Left ventricle myocardium inferior (tissue), 1 donor: Measurements from ENCODE around the gene PLAU. TPM values are rescaled to one million over a fixed set of nuclear protein-coding genes. Genes with fewer than 3 reads are reported as not detected.
A peak's percentile ranks its signal among the peaks of the same experiment; 100 is the strongest.

Source experiments
- DNase-seq: peaks from one replicate; pipeline ENCODE4 v3.0.0-alpha.2; 2020
- H3K27ac ChIP-seq: fragments of 200-600 bp; replicated peaks from 2 replicates; pipeline ENCODE4 v1.8.0; 2021
- H3K27me3 ChIP-seq: fragments of 200-600 bp; 2 replicates; pipeline ENCODE4 v1.8.0; 2021; ENCODE audit warnings: low read depth
- H3K36me3 ChIP-seq: fragments of 200-600 bp; 2 replicates; pipeline ENCODE4 v1.8.0; 2021
- H3K4me1 ChIP-seq: fragments of 200-600 bp; 2 replicates; pipeline ENCODE4 v1.8.0; 2021
- H3K4me3 ChIP-seq: fragments of 200-600 bp; 2 replicates; pipeline ENCODE4 v1.8.0; 2021; ENCODE audit warnings: mild to moderate bottlenecking, moderate library complexity
- H3K9me3 ChIP-seq: fragments of 200-600 bp; replicated peaks from 2 replicates; pipeline ENCODE4 v1.8.0; 2021
- intact Hi-C: fragments of 100-400 bp; cut with micrococcal nuclease; formaldehyde crosslinking; loops from one replicate; pipeline ENCODE4 v1.11.0; 2022
- long read RNA-seq: library from polyadenylated mRNA; unstranded; transcript quantifications from one replicate; pipeline ENCODE4 v2.0.0, GENCODE V29; 2021
- total RNA-seq: library from RNA; stranded (reverse); fragmentation: NEBNext Ultra II Directional; extraction: Animal tissue kit (Norgen Biotek cat#: 25700); gene quantifications from one replicate; pipeline ENCODE4 v1.2.1, GENCODE V29; 2021
- TF ChIP-seq, protein P1 (sequence below): fragments of 200-600 bp; IDR thresholded peaks from 2 replicates; pipeline ENCODE4 v1.8.0; 2021; ENCODE audit warnings: antibody characterized with exemption, mild to moderate bottlenecking, borderline replicate concordance
- donor health status: DM: no; HTN: yes; CAD: no; lungs with severe emphysema.

PLAU gene
- 4.9 TPM for total RNA-seq
- long read RNA-seq, transcript PLAU-201 (11 exons, 2,321 nt): major isoform, 9 of 14 reads
- long read RNA-seq, partial matches to known transcripts: 1 of 14 reads
- long read RNA-seq, other reads (novel, unspliced or antisense): 4 of 14 reads

- Histone ChIP-seq H3K36me3 (peaks cover 5% of the 10 kb centered on the region), H3K4me3 (peak within 1 kb of the TSS; percentile 89), H3K9me3 (no peaks in the 10 kb centered on the region), H3K4me1 (peaks cover 100% of the 10 kb centered on the region), H3K27ac (peak within 1 kb of the TSS; percentile 92), H3K27me3 (peaks cover 27% of the 10 kb centered on the region)
- intact Hi-C loops: no loop called here
- TF ChIP-seq, protein P1, sequence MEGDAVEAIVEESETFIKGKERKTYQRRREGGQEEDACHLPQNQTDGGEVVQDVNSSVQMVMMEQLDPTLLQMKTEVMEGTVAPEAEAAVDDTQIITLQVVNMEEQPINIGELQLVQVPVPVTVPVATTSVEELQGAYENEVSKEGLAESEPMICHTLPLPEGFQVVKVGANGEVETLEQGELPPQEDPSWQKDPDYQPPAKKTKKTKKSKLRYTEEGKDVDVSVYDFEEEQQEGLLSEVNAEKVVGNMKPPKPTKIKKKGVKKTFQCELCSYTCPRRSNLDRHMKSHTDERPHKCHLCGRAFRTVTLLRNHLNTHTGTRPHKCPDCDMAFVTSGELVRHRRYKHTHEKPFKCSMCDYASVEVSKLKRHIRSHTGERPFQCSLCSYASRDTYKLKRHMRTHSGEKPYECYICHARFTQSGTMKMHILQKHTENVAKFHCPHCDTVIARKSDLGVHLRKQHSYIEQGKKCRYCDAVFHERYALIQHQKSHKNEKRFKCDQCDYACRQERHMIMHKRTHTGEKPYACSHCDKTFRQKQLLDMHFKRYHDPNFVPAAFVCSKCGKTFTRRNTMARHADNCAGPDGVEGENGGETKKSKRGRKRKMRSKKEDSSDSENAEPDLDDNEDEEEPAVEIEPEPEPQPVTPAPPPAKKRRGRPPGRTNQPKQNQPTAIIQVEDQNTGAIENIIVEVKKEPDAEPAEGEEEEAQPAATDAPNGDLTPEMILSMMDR: no peak
- peak; percentile 60 for DNase-seq
These were observed at the start of gene PLAU for GRCh38 chr10:73910764-73911552. TSS of gene PLAU (plus strand) at chr10:73911132. CDS start at chr10:73911556, 424 bp downstream.

- intact Hi-C loops: no loop called here
- TF ChIP-seq, protein P1: no peak
- Histone ChIP-seq H3K4me3 (no peak overlapping the region), H3K27ac (no peak overlapping the region), H3K4me1 (peaks cover 23% of the 10 kb centered on the region), H3K9me3 (no peaks in the 10 kb centered on the region), H3K27me3 (peaks cover 27% of the 10 kb centered on the region), H3K36me3 (peaks cover 35% of the 10 kb centered on the region)
- no peak for DNase-seq
These were observed 48.9 kb upstream of the PLAU start for GRCh38 chr10:73862011-73862410.

DNA sequence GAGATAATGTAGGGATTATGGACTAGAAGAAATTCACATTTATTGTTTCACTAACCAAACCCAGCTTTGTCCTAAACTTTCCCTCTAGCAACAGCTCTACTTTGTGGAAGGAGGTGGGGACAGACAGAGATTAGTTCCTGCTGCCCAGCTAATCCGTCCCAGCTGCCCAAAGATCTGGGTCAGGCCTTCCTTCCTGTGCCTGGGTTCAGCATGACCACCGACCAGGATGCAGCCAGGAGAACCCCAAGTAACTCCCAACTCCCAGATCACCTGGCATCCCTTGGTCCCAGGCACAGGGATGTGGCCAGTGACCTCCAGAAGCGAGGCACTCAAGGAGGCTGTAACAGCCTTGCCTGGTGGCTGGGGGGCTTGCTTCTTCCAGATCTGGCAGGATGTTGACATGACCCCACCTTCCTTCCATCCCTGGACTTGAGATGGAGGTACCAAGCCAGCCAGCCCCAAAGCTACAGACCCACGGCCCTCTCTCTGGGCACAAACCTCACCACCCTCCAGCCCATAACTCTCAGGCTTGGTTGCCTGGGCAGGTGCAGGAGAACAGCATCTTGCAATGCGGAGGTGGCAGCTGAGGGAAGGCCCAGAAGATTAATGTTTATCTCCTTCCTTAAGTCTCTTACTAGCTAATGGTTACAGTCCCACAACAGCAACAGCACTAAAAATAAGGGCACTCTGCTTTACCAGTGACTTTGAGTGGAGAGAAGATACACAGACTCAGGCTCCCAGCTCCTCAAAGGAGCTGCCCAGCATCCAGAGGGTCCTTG lies 47.7 kb upstream of the PLAU start:
- intact Hi-C loops: no loop called here
- H3K27ac ChIP-seq: no peak overlapping the region
- DNase-seq: no peak
- no peak overlapping the region for H3K4me3 ChIP-seq
- H3K36me3 ChIP-seq: peaks cover 33% of the 10 kb centered on the region
- peaks cover 35% of the 10 kb centered on the region for H3K4me1 ChIP-seq
- peaks cover 27% of the 10 kb centered on the region for H3K27me3 ChIP-seq
- TF ChIP-seq, protein P1: no peak
- no peaks in the 10 kb centered on the region for H3K9me3 ChIP-seq

GRCh38 chr10:73864229-73864628 lies 46.7 kb upstream of the PLAU start:
- H3K36me3 ChIP-seq: peaks cover 28% of the 10 kb centered on the region
- H3K27me3 ChIP-seq: peaks cover 27% of the 10 kb centered on the region
- TF ChIP-seq, protein P1: no peak
- H3K4me1 ChIP-seq: peaks cover 45% of the 10 kb centered on the region
- intact Hi-C loops: no loop called here
- no peak overlapping the region for H3K27ac ChIP-seq
- no peak overlapping the region for H3K4me3 ChIP-seq
- H3K9me3 ChIP-seq: no peaks in the 10 kb centered on the region
- DNase-seq: no peak

DNA sequence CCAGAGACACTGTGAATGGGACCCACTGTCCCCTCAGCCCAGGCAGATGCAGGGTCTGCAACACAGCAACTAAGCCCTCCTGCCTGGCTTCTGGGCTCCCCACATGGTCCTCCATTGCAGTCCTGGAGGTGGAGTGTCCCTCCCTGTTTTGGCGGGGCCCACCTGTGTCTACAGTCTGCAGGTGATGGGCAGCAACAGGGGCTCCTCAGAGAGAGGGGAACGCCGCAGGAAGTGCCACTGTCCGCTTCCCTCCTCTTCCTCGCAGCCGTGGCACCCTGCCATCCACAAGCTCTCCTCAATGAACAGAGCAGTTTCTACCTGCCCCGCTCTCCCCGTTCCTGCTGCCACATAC lies 45.8 kb upstream of the PLAU start:
- DNase-seq: no peak
- Histone ChIP-seq H3K27ac (peak overlapping the region; percentile 77), H3K4me1 (peaks cover 45% of the 10 kb centered on the region), H3K9me3 (no peaks in the 10 kb centered on the region), H3K36me3 (peaks cover 22% of the 10 kb centered on the region), H3K27me3 (peaks cover 25% of the 10 kb centered on the region), H3K4me3 (no peak overlapping the region)
- intact Hi-C loops: no loop called here
- TF ChIP-seq, protein P1: no peak
